IMR-90 (cell line): ENCODE data around the gene PPM1G. TPM values are rescaled to one million over a fixed set of nuclear protein-coding genes. Genes with fewer than 3 reads are reported as not detected.

Source experiments
- ATAC-seq: fragments of 200-7000 bp; cut with Tn5 transposase; 2 replicates; pipeline ENCODE4 v1.9.1; 2020; ENCODE audit warnings: low read depth, mild to moderate bottlenecking, moderate library complexity
- BruUV-seq: library from RNA; stranded (reverse); fragments of 400-500 nt; replicated peaks from 2 replicates; lab custom pipeline; 2021; lab: Mats Ljungman, UMichigan
- CTCF ChIA-PET: fragments of 300-600 bp; formaldehyde crosslinking; extraction: SDS; loops from one replicate; lab custom pipeline; 2021; ENCODE audit warnings: antibody characterized with exemption; lab: Yijun Ruan, JAX
- POLR2A ChIA-PET: fragments of 300-600 bp; sonication (Branson Sonifier 250); formaldehyde crosslinking; loops from one replicate; lab custom pipeline; 2022; ENCODE audit warnings: antibody characterized with exemption; ENCODE audit not compliant: unreplicated experiment; lab: Charles Lee
- DNase-seq: peaks from one replicate; pipeline ENCODE4 v3.0.0; 2013
- H2AFZ ChIP-seq: replicated peaks from 2 replicates; pipeline ENCODE3; 2013; ENCODE audit warnings: low read length, mild to moderate bottlenecking; ENCODE audit not compliant: poor library complexity
- H2AK5ac ChIP-seq: 2 replicates; pipeline ENCODE4 v1.6.1; 2013; ENCODE audit warnings: low read depth, low read length, inconsistent platforms
- H2AK9ac ChIP-seq: replicated peaks from 2 replicates; pipeline ENCODE3; 2013; ENCODE audit warnings: mild to moderate bottlenecking, low read depth, low read length, moderate library complexity; ENCODE audit not compliant: poor library complexity
- H2BK120ac ChIP-seq: 2 replicates; pipeline ENCODE4 v1.6.1; 2013; ENCODE audit warnings: low read depth, low read length, inconsistent platforms
- H2BK15ac ChIP-seq: 3 replicates; pipeline ENCODE4 v1.6.1; 2013; ENCODE audit warnings: low read depth, low read length, inconsistent platforms
- H2BK20ac ChIP-seq: 2 replicates; pipeline ENCODE4 v1.6.1; 2013; ENCODE audit warnings: low read depth, mild to moderate bottlenecking, inconsistent platforms, low read length, moderate library complexity
- H2BK5ac ChIP-seq: 2 replicates; pipeline ENCODE4 v1.6.1; 2013; ENCODE audit warnings: mild to moderate bottlenecking, low read depth, low read length, inconsistent platforms; ENCODE audit not compliant: poor library complexity, severe bottlenecking
- H3K14ac ChIP-seq: replicated peaks from 2 replicates; pipeline ENCODE4 v1.6.1; 2013; ENCODE audit warnings: low read depth, low read length, inconsistent platforms
- H3K18ac ChIP-seq: 2 replicates; pipeline ENCODE4 v1.6.1; 2013; ENCODE audit warnings: low read depth, low read length, control low read depth
- H3K23ac ChIP-seq: 2 replicates; pipeline ENCODE4 v1.6.1; 2013; ENCODE audit warnings: low read depth, low read length, inconsistent platforms
- H3K27ac ChIP-seq: 2 replicates; pipeline ENCODE4 v1.5.1; 2013; ENCODE audit warnings: mild to moderate bottlenecking, control low read depth, low read length; ENCODE audit not compliant: insufficient read depth
- H3K27me3 ChIP-seq: 2 replicates; pipeline ENCODE4 v1.6.1; 2013; ENCODE audit warnings: low read length; ENCODE audit not compliant: control insufficient read depth, insufficient read depth
- H3K36me3 ChIP-seq: 2 replicates; pipeline ENCODE4 v1.6.1; 2013; ENCODE audit warnings: low read length, mixed read lengths; ENCODE audit not compliant: control insufficient read depth, insufficient read depth
- H3K4ac ChIP-seq: 2 replicates; pipeline ENCODE4 v1.6.1; 2013; ENCODE audit warnings: low read depth, low read length, inconsistent platforms
- H3K4me1 ChIP-seq: 2 replicates; pipeline ENCODE4 v1.6.1; 2013; ENCODE audit warnings: low read length, mixed read lengths; ENCODE audit not compliant: control insufficient read depth, insufficient read depth
- H3K4me2 ChIP-seq: 2 replicates; pipeline ENCODE4 v1.6.1; 2013; ENCODE audit warnings: low read depth, mild to moderate bottlenecking, control low read depth, low read length, moderate library complexity
- H3K4me3 ChIP-seq: 2 replicates; pipeline ENCODE4 v1.5.1; 2013; ENCODE audit warnings: low read depth, mild to moderate bottlenecking, control low read depth, low read length, moderate library complexity; ENCODE audit not compliant: insufficient read depth
- H3K56ac ChIP-seq: 2 replicates; pipeline ENCODE4 v1.6.1; 2013; ENCODE audit warnings: low read length, inconsistent platforms; ENCODE audit not compliant: insufficient read depth; ENCODE audit errors: extremely low read depth
- H3K79me1 ChIP-seq, 2 experiments: 2 replicates each; pipeline ENCODE4 v1.6.1; 2013; ENCODE audit warnings: low read length in 2 of 2, inconsistent platforms in 1 of 2, low read depth in 1 of 2
- H3K9ac ChIP-seq: 2 replicates; pipeline ENCODE4 v1.6.1; 2013; ENCODE audit warnings: low read depth, low read length, control low read depth
- H3K9me1 ChIP-seq: 2 replicates; pipeline ENCODE4 v1.6.1; 2013; ENCODE audit warnings: low read length, inconsistent platforms; ENCODE audit not compliant: insufficient read depth
- H3K9me3 ChIP-seq: 2 replicates; pipeline ENCODE4 v1.6.1; 2013; ENCODE audit warnings: low read length; ENCODE audit not compliant: control insufficient read depth, insufficient read depth
- H4K20me1 ChIP-seq: 2 replicates; pipeline ENCODE4 v1.6.1; 2013; ENCODE audit warnings: low read length, inconsistent platforms; ENCODE audit not compliant: insufficient read depth
- H4K5ac ChIP-seq: 2 replicates; pipeline ENCODE4 v1.6.1; 2013; ENCODE audit warnings: mild to moderate bottlenecking, low read depth, low read length, control low read depth
- H4K8ac ChIP-seq, 2 experiments: 2 replicates each; pipeline ENCODE4 v1.6.1; 2013; ENCODE audit warnings: low read depth in 2 of 2, low read length in 2 of 2, control low read depth in 1 of 2, inconsistent platforms in 1 of 2
- H4K91ac ChIP-seq: 2 replicates; pipeline ENCODE4 v1.6.1; 2013; ENCODE audit warnings: low read depth, low read length, inconsistent platforms; ENCODE audit not compliant: insufficient read depth
- BHLHE40 ChIP-seq: fragments of 150-350 bp; IDR thresholded peaks from 2 replicates; pipeline ENCODE4 v1.6.1; 2016; ENCODE audit warnings: mild to moderate bottlenecking, low read depth, low read length
- CEBPB ChIP-seq: IDR thresholded peaks from 2 replicates; pipeline ENCODE4 v1.6.1; 2012; ENCODE audit warnings: low read depth, low read length, improper control_type of control experiment
- CTCF ChIP-seq: conservative IDR thresholded peaks from 2 replicates; pipeline ENCODE4 v1.5.1; 2012; ENCODE audit warnings: mild to moderate bottlenecking, low read depth, low read length, improper control_type of control experiment
- ELK1 ChIP-seq: fragments of 150-350 bp; IDR thresholded peaks from 2 replicates; pipeline ENCODE4 v1.6.1; 2016; ENCODE audit warnings: low read depth, mild to moderate bottlenecking, low read length, moderate library complexity, borderline replicate concordance
- FOS ChIP-seq: fragments of 150-350 bp; IDR thresholded peaks from 2 replicates; pipeline ENCODE4 v1.6.1; 2016; ENCODE audit warnings: low read depth, low read length
- NFE2L2 ChIP-seq: fragments of 150-350 bp; IDR thresholded peaks from 2 replicates; pipeline ENCODE4 v1.6.1; 2016; ENCODE audit warnings: low read depth, mild to moderate bottlenecking, low read length
- POLR2A ChIP-seq: IDR thresholded peaks from 2 replicates; pipeline ENCODE4 v1.6.1; 2012; ENCODE audit warnings: mild to moderate bottlenecking, low read depth, low read length
- RAD21 ChIP-seq: IDR thresholded peaks from 2 replicates; pipeline ENCODE4 v1.6.1; 2012; ENCODE audit warnings: low read length, improper control_type of control experiment
- RCOR1 ChIP-seq: IDR thresholded peaks from 2 replicates; pipeline ENCODE4 v1.6.1; 2012; ENCODE audit warnings: mild to moderate bottlenecking, low read length, improper control_type of control experiment; ENCODE audit not compliant: insufficient replicate concordance
- USF2 ChIP-seq: fragments of 150-350 bp; IDR thresholded peaks from 2 replicates; pipeline ENCODE4 v1.6.1; 2017; ENCODE audit warnings: mild to moderate bottlenecking, antibody characterized with exemption, low read length, low read depth
- WGBS, 2 experiments: methylation state at CpG; one replicate each; pipeline versions ENCODE4 v1.1.5 to v1.1.7; 2013; ENCODE audit warnings: missing lambda C conversion rate in 2 of 2; ENCODE audit not compliant: insufficient read length in 1 of 2; ENCODE audit errors: extremely low coverage in 2 of 2; 5-methylcytosine and 5-hydroxymethylcytosine counted together
- dilution Hi-C: fragments of 300-500 bp; cut with HindIII; formaldehyde crosslinking; loops from one replicate; pipeline ENCODE4 v1.14.3; 2018; ENCODE audit warnings: low sequenced_read_pairs; ENCODE audit not compliant: unreplicated experiment
- in situ Hi-C: fragments of 300-500 bp; cut with MboI; formaldehyde crosslinking; loops from 3 replicates; pipeline ENCODE4 v1.14.3; 2019; ENCODE audit warnings: low sequenced_read_pairs, inconsistent platforms, mixed read lengths
- intact Hi-C: fragments of 100-400 bp; cut with micrococcal nuclease; formaldehyde crosslinking; loops from 2 replicates; pipeline ENCODE4 v1.10.0; 2022
- polyA plus RNA-seq, 3 experiments: library from polyadenylated mRNA; depleted of rRNA; stranded (reverse); fragments of >200 nt; gene quantifications; 2 replicates each; pipeline ENCODE4 v1.2.3, GENCODE V29; 2012; ENCODE audit warnings: low replicate concordance in 1 of 3
- total RNA-seq: library from RNA; depleted of rRNA; stranded (reverse); fragments of >200 nt; gene quantifications from 2 replicates; pipeline ENCODE4 v1.2.3, GENCODE V29; 2012

Gene PPM1G
- total and polyA plus RNA-seq, 2 of the 4 experiments (the other 2 are of a cell fraction), result 57.6 to 95.9 TPM

- Histone ChIP-seq H3K79me1 (no peaks in the 10 kb centered on the region; a peak in 1 of 4 replicates), H3K36me3 (peaks cover 43% of the 10 kb centered on the region), H4K20me1 (peaks cover 4% of the 10 kb centered on the region), H2AK9ac (no peak overlapping the region), H3K4ac (no peak overlapping the region), H3K9ac (no peak overlapping the region), H2AFZ (no peak overlapping the region), H4K8ac (no peak overlapping the region), H3K56ac (no peak overlapping the region), H3K27ac (no peak overlapping the region), H3K18ac (no peak overlapping the region), H2BK15ac (no peak overlapping the region), H2AK5ac (no peak overlapping the region), H3K23ac (no peak overlapping the region), H4K91ac (no peak overlapping the region), H2BK5ac (no peak overlapping the region), H2BK20ac (no peak overlapping the region), H3K9me3 (no peaks in the 10 kb centered on the region), H3K4me3 (no peak overlapping the region), H4K5ac (no peak overlapping the region), H3K14ac (no peak overlapping the region), H3K9me1 (no peaks in the 10 kb centered on the region), H2BK120ac (no peak overlapping the region), H3K4me1 (no peaks in the 10 kb centered on the region), H3K4me2 (no peak overlapping the region), H3K27me3 (no peaks in the 10 kb centered on the region)
- intact Hi-C loops, result no loop called here
- dilution Hi-C loops, result no loop called here
- no peak for TF ChIP-seq BHLHE40
- no peak for TF ChIP-seq CTCF
- no peak for TF ChIP-seq NFE2L2
- TF ChIP-seq USF2, result no peak
- TF ChIP-seq ELK1, result no peak
- TF ChIP-seq RCOR1, result no peak
- TF ChIP-seq RAD21, result no peak
- TF ChIP-seq FOS, result no peak
- TF ChIP-seq POLR2A, result no peak
- TF ChIP-seq CEBPB, result no peak
- ChIA-PET POLR2A (interaction anchor here (0.5 kb wide), 1 partner anchor 9 kb away, joined by 3 read pairs; no protein-coding TSS in a partner anchor), CTCF (no interaction called here)
- DNase-seq (no peak), ATAC-seq (no peak)
- no TSS peak for BruUV-seq
- in situ Hi-C loops, result no loop called here
- 83% methylated on average over 2 of the region's 8 CpGs; no CpG with 5 or more reads in 1 of the 2 experiments for WGBS, 2 experiments
Measured at GRCh38 chr2:27445615-27446014, 36.2 kb upstream of the PPM1G start.
